ENCODE measurements around the gene PSAT1.

- TF ChIP-seq CTCF (IDR thresholded peaks at IDR 0.05), result no peak
- TF ChIP-seq POLR2A (IDR thresholded peaks at IDR 0.05), result no peak
These were observed 61.6 kb downstream of the PSAT1 start for GRCh38 chr9:78358329-78359051.
